HEK293 (cell line): ENCODE results near the gene SPC25.

Experiments
- CTCF ChIA-PET: fragments of 350-600 bp; formaldehyde crosslinking; extraction: SDS; loops from one replicate; lab custom pipeline; 2021; ENCODE audit warnings: antibody characterized with exemption; lab: Yijun Ruan, JAX
- POLR2A ChIA-PET: fragments of 300-600 bp; formaldehyde crosslinking; extraction: SDS; loops from one replicate; lab custom pipeline; 2020; ENCODE audit warnings: antibody characterized with exemption, inconsistent platforms; lab: Yijun Ruan, JAX
- H3K27ac ChIP-seq: fragments of 200-500 bp; sonication (Bioruptor generic); 2 replicates; pipeline ENCODE4 v1.5.1; 2014; ENCODE audit warnings: low read depth, low read length, control low read depth, inconsistent platforms; ENCODE audit errors: extremely low read depth
- H3K36me3 ChIP-seq, 2 experiments: fragments of 200-500 bp in 1 of 2; sonication (Bioruptor generic) in 1 of 2; 1 replicate in 1 of 2; 2 replicates in 1 of 2; pipeline ENCODE4 v1.5.1; 2014 to 2017; ENCODE audit warnings: inconsistent platforms in 2 of 2, low read length in 2 of 2; ENCODE audit not compliant: control insufficient read depth in 2 of 2, insufficient read depth in 1 of 2
- H3K4me1 ChIP-seq: fragments of 200-500 bp; sonication (Bioruptor generic); 2 replicates; pipeline ENCODE4 v1.5.1; 2014; ENCODE audit warnings: mild to moderate bottlenecking, low read length, inconsistent platforms; ENCODE audit not compliant: control insufficient read depth, insufficient read depth
- H3K4me3 ChIP-seq: 2 replicates; pipeline ENCODE4 v1.5.1; 2011; ENCODE audit warnings: low read depth, mild to moderate bottlenecking, control low read depth, low read length, moderate library complexity
- H3K9me3 ChIP-seq: fragments of 200-500 bp; sonication (Bioruptor generic); 2 replicates; pipeline ENCODE4 v1.5.1; 2014; ENCODE audit warnings: low read depth, low read length, inconsistent platforms; ENCODE audit not compliant: control insufficient read depth, insufficient read depth
- BCL11A ChIP-seq: fragments of 450-650 bp; formaldehyde crosslinking; IDR thresholded peaks from 2 replicates; pipeline ENCODE4 v1.5.1; 2016; ENCODE audit warnings: low read depth, missing biosample characterization, missing genetic modification characterization
- HOXA7 ChIP-seq: sonication (generic); formaldehyde crosslinking; IDR thresholded peaks from 2 replicates; pipeline ENCODE4 v1.8.1; 2022; ENCODE audit warnings: missing genetic modification reagents, borderline replicate concordance
- HOXD13 ChIP-seq: sonication (generic); formaldehyde crosslinking; IDR thresholded peaks from 2 replicates; pipeline ENCODE4 v1.8.0; 2022; ENCODE audit warnings: missing genetic modification reagents, borderline replicate concordance
- KLF10 ChIP-seq: fragments of 450-650 bp; IDR thresholded peaks from 2 replicates; pipeline ENCODE4 v1.5.1; 2018; ENCODE audit warnings: missing biosample characterization, mild to moderate bottlenecking, missing genetic modification characterization
- MYNN ChIP-seq: fragments of 450-650 bp; formaldehyde crosslinking; IDR thresholded peaks from 2 replicates; pipeline ENCODE4 v1.5.1; 2016; ENCODE audit warnings: missing biosample characterization, missing genetic modification characterization, borderline replicate concordance
- ZBTB17 ChIP-seq: fragments of 450-650 bp; formaldehyde crosslinking; IDR thresholded peaks from 2 replicates; pipeline ENCODE4 v1.5.1; 2016; ENCODE audit warnings: missing biosample characterization, missing genetic modification characterization
- ZNF211 ChIP-seq: fragments of 450-650 bp; formaldehyde crosslinking; IDR thresholded peaks from 2 replicates; pipeline ENCODE4 v1.5.1; 2016; ENCODE audit warnings: low read depth, missing biosample characterization, missing genetic modification characterization
- ZNF24 ChIP-seq: fragments of 450-650 bp; formaldehyde crosslinking; IDR thresholded peaks from 2 replicates; pipeline ENCODE4 v1.5.1; 2016; ENCODE audit warnings: missing biosample characterization, missing genetic modification characterization
- ZNF48 ChIP-seq: fragments of 450-650 bp; formaldehyde crosslinking; IDR thresholded peaks from 2 replicates; pipeline ENCODE4 v1.5.1; 2016; ENCODE audit warnings: missing biosample characterization, missing genetic modification characterization
- ZNF596 ChIP-seq: fragments of 450-650 bp; IDR thresholded peaks from 2 replicates; pipeline ENCODE4 v1.5.0; 2018; ENCODE audit warnings: missing biosample characterization, mild to moderate bottlenecking, missing genetic modification characterization, moderate library complexity
- ZNF677 ChIP-seq: fragments of 450-650 bp; IDR thresholded peaks from 2 replicates; pipeline ENCODE4 v1.5.0; 2018; ENCODE audit warnings: missing biosample characterization, mild to moderate bottlenecking, missing genetic modification characterization, moderate library complexity
- ZNF791 ChIP-seq: fragments of 450-650 bp; formaldehyde crosslinking; IDR thresholded peaks from 2 replicates; pipeline ENCODE4 v1.5.1; 2016; ENCODE audit warnings: missing biosample characterization, missing genetic modification characterization
- ZNF830 ChIP-seq: fragments of 450-650 bp; IDR thresholded peaks from 2 replicates; pipeline ENCODE4 v1.5.0; 2018; ENCODE audit warnings: missing biosample characterization, missing genetic modification characterization, low read depth, mild to moderate bottlenecking, moderate library complexity
- TF ChIP-seq, protein P1 (sequence below): fragments of 450-650 bp; formaldehyde crosslinking; IDR thresholded peaks from 2 replicates; pipeline ENCODE4 v1.5.1; 2016; ENCODE audit warnings: missing biosample characterization, missing genetic modification characterization
- TF ChIP-seq, protein P2 (sequence below): fragments of 450-650 bp; formaldehyde crosslinking; conservative IDR thresholded peaks from 2 replicates; pipeline ENCODE4 v1.5.1; 2016; ENCODE audit warnings: low read depth, missing biosample characterization, missing genetic modification characterization
- TF ChIP-seq, protein P3 (sequence below): fragments of 450-650 bp; formaldehyde crosslinking; IDR thresholded peaks from 2 replicates; pipeline ENCODE4 v1.5.1; 2016; ENCODE audit warnings: missing biosample characterization, missing genetic modification characterization
- TF ChIP-seq, protein P4 (sequence below): fragments of 450-650 bp; formaldehyde crosslinking; IDR thresholded peaks from 2 replicates; pipeline ENCODE4 v1.5.1; 2016; ENCODE audit warnings: missing biosample characterization, missing genetic modification characterization

The SPC25 gene

DNA sequence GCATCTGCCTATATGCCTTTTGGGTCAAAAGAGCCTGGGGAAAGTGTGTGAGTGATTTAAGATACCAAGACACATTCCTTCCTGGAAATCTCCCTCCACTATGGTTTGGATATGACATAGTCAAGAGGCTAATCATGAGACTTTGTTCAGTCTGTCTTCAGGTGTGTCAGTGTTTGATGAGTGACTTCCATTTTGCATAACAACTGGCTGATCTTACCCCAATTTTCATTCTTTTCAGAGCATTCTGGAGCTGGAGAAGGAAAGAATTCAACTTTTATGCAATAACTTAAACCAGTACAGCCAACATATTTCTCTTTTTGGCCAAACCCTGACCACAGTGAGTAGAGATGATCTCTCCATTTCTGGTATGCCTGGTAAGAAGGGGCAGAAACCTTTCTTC, 39.4 kb downstream of the SPC25 start (continued):
- no peak for TF ChIP-seq HOXD13 (CRISPR knock-in tag)
- TF ChIP-seq, protein P1, sequence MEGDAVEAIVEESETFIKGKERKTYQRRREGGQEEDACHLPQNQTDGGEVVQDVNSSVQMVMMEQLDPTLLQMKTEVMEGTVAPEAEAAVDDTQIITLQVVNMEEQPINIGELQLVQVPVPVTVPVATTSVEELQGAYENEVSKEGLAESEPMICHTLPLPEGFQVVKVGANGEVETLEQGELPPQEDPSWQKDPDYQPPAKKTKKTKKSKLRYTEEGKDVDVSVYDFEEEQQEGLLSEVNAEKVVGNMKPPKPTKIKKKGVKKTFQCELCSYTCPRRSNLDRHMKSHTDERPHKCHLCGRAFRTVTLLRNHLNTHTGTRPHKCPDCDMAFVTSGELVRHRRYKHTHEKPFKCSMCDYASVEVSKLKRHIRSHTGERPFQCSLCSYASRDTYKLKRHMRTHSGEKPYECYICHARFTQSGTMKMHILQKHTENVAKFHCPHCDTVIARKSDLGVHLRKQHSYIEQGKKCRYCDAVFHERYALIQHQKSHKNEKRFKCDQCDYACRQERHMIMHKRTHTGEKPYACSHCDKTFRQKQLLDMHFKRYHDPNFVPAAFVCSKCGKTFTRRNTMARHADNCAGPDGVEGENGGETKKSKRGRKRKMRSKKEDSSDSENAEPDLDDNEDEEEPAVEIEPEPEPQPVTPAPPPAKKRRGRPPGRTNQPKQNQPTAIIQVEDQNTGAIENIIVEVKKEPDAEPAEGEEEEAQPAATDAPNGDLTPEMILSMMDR (tag by site-specific recombination): no peak
- TF ChIP-seq, protein P2, sequence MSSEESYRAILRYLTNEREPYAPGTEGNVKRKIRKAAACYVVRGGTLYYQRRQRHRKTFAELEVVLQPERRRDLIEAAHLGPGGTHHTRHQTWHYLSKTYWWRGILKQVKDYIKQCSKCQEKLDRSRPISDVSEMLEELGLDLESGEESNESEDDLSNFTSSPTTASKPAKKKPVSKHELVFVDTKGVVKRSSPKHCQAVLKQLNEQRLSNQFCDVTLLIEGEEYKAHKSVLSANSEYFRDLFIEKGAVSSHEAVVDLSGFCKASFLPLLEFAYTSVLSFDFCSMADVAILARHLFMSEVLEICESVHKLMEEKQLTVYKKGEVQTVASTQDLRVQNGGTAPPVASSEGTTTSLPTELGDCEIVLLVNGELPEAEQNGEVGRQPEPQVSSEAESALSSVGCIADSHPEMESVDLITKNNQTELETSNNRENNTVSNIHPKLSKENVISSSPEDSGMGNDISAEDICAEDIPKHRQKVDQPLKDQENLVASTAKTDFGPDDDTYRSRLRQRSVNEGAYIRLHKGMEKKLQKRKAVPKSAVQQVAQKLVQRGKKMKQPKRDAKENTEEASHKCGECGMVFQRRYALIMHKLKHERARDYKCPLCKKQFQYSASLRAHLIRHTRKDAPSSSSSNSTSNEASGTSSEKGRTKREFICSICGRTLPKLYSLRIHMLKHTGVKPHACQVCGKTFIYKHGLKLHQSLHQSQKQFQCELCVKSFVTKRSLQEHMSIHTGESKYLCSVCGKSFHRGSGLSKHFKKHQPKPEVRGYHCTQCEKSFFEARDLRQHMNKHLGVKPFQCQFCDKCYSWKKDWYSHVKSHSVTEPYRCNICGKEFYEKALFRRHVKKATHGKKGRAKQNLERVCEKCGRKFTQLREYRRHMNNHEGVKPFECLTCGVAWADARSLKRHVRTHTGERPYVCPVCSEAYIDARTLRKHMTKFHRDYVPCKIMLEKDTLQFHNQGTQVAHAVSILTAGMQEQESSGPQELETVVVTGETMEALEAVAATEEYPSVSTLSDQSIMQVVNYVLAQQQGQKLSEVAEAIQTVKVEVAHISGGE (tag by site-specific recombination): no peak
- TF ChIP-seq, all 188 proteins: peak for 0

GRCh38 chr2:168849610-168850009, 40.6 kb downstream of the SPC25 start:
- Histone ChIP-seq H3K9me3 (no peaks in the 10 kb centered on the region), H3K4me3 (no peak overlapping the region), H3K27ac (no peak overlapping the region), H3K36me3 (peaks cover 0 to 29% of the 10 kb centered on the region in 2 experiments; a peak in 1 of 3 replicates), H3K4me1 (peaks cover 5% of the 10 kb centered on the region; the same call in 1 of the 2 replicates)
- ChIA-PET CTCF (interaction anchor here (0.7 to 1.0 kb wide), 3 partner anchors 9 to 77 kb away, joined by 3 to 6 read pairs (median 4); no protein-coding TSS in a partner anchor), POLR2A (interaction anchor here (0.7 kb wide), 1 partner anchor 774 kb away, joined by 4 read pairs; no protein-coding TSS in a partner anchor)
- TF ChIP-seq BCL11A (tag by site-specific recombination) (no peak), ZNF677 (tag by site-specific recombination) (no peak), ZNF830 (tag by site-specific recombination) (no peak), ZBTB17 (tag by site-specific recombination) (no peak), ZNF48 (tag by site-specific recombination) (no peak), ZNF791 (no peak), ZNF596 (tag by site-specific recombination) (no peak), KLF10 (tag by site-specific recombination) (no peak), HOXA7 (CRISPR knock-in tag) (no peak), ZNF24 (no peak)
- TF ChIP-seq, protein P3, sequence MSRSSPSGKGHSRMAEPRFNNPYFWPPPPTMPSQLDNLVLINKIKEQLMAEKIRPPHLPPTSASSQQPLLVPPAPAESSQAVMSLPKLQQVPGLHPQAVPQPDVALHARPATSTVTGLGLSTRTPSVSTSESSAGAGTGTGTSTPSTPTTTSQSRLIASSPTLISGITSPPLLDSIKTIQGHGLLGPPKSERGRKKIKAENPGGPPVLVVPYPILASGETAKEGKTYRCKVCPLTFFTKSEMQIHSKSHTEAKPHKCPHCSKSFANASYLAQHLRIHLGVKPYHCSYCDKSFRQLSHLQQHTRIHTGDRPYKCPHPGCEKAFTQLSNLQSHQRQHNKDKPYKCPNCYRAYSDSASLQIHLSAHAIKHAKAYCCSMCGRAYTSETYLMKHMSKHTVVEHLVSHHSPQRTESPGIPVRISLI: no peak
- TF ChIP-seq, protein P4, sequence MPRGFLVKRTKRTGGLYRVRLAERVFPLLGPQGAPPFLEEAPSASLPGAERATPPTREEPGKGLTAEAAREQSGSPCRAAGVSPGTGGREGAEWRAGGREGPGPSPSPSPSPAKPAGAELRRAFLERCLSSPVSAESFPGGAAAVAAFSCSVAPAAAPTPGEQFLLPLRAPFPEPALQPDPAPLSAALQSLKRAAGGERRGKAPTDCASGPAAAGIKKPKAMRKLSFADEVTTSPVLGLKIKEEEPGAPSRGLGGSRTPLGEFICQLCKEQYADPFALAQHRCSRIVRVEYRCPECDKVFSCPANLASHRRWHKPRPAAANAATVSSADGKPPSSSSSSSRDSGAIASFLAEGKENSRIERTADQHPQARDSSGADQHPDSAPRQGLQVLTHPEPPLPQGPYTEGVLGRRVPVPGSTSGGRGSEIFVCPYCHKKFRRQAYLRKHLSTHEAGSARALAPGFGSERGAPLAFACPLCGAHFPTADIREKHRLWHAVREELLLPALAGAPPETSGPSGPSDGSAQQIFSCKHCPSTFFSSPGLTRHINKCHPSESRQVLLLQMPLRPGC (tag by site-specific recombination): no peak

GRCh38 chr2:168848225-168848624, 42.0 kb downstream of the SPC25 start:
- ChIA-PET CTCF (interaction anchor here (0.6 kb wide), 1 partner anchor 238 kb away, joined by 4 read pairs; no protein-coding TSS in a partner anchor), POLR2A (no interaction called here)
- H3K36me3 ChIP-seq: peaks cover 0 to 21% of the 10 kb centered on the region in 2 experiments; a peak in 1 of 3 replicates
- H3K9me3 ChIP-seq: no peaks in the 10 kb centered on the region
- no peak overlapping the region for H3K27ac ChIP-seq
- peaks cover 5% of the 10 kb centered on the region; the same call in 1 of the 2 replicates for H3K4me1 ChIP-seq
- TF ChIP-seq ZNF211 (tag by site-specific recombination) (0 out of 2 replicates have a peak, but pooled peaks have one; percentile 21), KLF10 (tag by site-specific recombination) (peak; percentile 86), MYNN (tag by site-specific recombination) (no peak)
- H3K4me3 ChIP-seq: no peak overlapping the region
